Coronary artery (tissue), 2 donors: Measurements from ENCODE around the gene CST3.

Experiments used
- DNase-seq: peaks from one replicate; pipeline ENCODE4 v3.0.0-alpha.2; 2017; ENCODE audit warnings: low spot score
- H3K27ac ChIP-seq, 2 donors: fragments of 200-600 bp; sonication (generic); one replicate each; pipeline ENCODE4 v1.5.1; 2016 to 2019
- H3K4me3 ChIP-seq: fragments of 200-600 bp; sonication (generic); 2 replicates; pipeline ENCODE4 v1.5.1; 2016; ENCODE audit warnings: mild to moderate bottlenecking, moderate library complexity
- CTCF ChIP-seq: fragments of 200-600 bp; sonication (generic); IDR thresholded peaks from one replicate; pipeline ENCODE4 v1.5.1; 2019; ENCODE audit warnings: antibody characterized with exemption

CST3 gene

DNA sequence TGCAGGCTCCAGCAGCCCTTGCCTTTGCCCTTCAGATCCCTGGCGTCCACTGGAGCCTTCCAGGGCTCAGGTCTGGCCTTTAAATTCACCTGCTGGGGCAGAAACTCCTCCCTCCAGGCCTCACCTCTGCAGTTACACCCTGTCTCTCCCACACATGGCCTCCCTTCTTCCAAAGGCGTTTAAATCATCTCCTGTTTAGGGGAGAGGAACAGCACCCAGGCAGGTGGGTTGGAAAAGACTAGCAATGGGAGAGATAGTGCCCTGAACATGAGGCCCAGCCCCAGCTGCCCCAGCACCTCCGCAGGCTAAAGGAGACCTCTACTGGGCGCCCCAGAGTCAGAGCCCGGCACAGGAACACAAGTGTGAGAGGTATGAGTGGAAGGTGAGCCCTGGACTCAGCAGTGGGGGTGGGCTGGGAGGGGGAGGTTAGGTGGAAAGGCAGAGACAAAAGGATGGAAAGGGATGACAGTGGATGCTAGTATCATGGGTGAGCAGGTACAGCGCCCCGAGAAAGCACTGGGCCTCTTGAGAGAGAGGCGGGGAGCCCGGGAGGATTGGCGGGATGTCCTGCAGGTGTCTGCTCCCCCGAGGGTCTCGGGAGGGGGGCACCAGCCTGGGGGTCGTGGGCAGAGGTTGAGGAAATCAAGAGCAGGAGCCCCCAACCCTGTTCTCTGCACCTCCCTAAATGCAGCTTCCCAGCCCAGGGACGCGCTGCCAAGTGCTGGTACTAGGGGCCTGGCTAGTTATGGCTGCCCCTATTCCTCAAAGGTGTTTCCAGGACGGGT lies 31.7 kb downstream of the CST3 start, which contains the start of gene CST9:
Gene CST9 (minus strand): TSS at position 51 of the 785 bp plus-strand sequence. CDS start 53 bp downstream, outside the sequence.
- Histone ChIP-seq H3K27ac (no peak within 1 kb of the TSS), H3K4me3 (no peak within 1 kb of the TSS)
- DNase-seq: no peak
- no peak for TF ChIP-seq CTCF

DNA sequence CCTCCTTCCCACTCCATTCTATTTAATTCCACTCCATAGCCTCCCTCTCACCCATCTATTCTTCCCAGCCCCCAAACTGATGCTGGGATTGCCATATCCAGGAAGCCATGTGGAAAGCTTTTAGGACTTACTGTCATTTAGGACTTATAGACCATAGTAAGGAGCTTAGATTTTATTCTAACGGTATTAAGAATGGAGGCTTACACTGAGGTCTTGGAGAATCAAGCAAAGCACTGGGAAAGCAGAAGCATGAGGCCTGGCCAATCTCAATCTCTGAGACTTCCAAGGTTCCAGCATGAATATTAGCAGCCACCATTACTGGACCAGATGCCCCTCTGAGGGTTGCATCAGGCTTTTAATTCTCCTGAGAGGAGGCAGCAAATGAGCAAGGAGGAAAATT lies 33.4 kb downstream of the CST3 start:
- Histone ChIP-seq H3K27ac (no peak overlapping the region), H3K4me3 (no peak overlapping the region)
- TF ChIP-seq CTCF: no peak
- DNase-seq: no peak

DNA sequence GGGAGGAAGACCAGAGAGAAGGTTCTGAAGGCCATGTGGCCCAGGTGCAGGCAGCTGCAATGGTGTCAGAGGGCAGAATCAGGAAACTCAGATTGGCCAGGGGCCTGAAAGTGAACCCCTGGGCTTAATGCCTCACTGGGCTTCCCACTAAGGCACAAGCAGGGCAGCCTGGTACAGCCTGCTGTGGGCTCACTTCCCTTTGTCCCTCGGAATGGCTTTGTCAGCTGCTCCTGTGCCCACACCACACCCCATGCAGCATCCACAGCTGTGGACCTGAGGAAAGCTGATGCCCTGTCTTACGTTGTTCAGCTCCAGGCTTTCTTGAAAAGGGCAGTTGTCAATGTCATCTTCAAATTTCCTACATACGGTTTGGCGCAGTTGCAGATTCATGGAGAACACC lies 34.4 kb downstream of the CST3 start:
- H3K27ac ChIP-seq: no peak overlapping the region
- no peak overlapping the region for H3K4me3 ChIP-seq
- DNase-seq: no peak
- no peak for TF ChIP-seq CTCF

- no peak for DNase-seq
- no peak for TF ChIP-seq CTCF
- Histone ChIP-seq H3K4me3 (no peak overlapping the region), H3K27ac (no peak overlapping the region)
Measured at GRCh38 chr20:23602699-23603098, 35.1 kb downstream of the CST3 start.

- no peak overlapping the region for H3K27ac ChIP-seq
- no peak overlapping the region for H3K4me3 ChIP-seq
- no peak for TF ChIP-seq CTCF
- no peak for DNase-seq
Measured at GRCh38 chr20:23602241-23602640, 35.5 kb downstream of the CST3 start.

GRCh38 chr20:23601715-23602114 lies 36.0 kb downstream of the CST3 start:
- no peak overlapping the region for H3K27ac ChIP-seq
- no peak for DNase-seq
- H3K4me3 ChIP-seq: no peak overlapping the region
- no peak for TF ChIP-seq CTCF

GRCh38 chr20:23598481-23598880 lies 39.3 kb downstream of the CST3 start:
- no peak overlapping the region for H3K27ac ChIP-seq
- TF ChIP-seq CTCF: no peak
- no peak overlapping the region for H3K4me3 ChIP-seq
- DNase-seq: no peak
